HCT116 (cell line): ENCODE data around the gene EIPR1. TPM values are rescaled to one million over a fixed set of nuclear protein-coding genes. Genes with fewer than 3 reads are reported as not detected.

Source experiments
- ATAC-seq: fragments of 200-7000 bp; cut with Tn5 transposase; 2 replicates; pipeline ENCODE4 v1.9.1; 2020; ENCODE audit warnings: mild to moderate bottlenecking, moderate library complexity
- BruUV-seq: library from RNA; stranded (reverse); fragments of 400-500 nt; replicated peaks from 2 replicates; lab custom pipeline; 2021; lab: Mats Ljungman, UMichigan
- CTCF ChIA-PET: fragments of 300-600 bp; sonication (Branson Sonifier 250); formaldehyde crosslinking; loops from one replicate; lab custom pipeline; 2021; ENCODE audit warnings: antibody characterized with exemption; lab: Charles Lee
- POLR2A ChIA-PET: fragments of 300-600, 350-600 bp; sonication (Branson Sonifier 250); formaldehyde crosslinking; loops from one replicate; lab custom pipeline; 2021; ENCODE audit warnings: antibody characterized with exemption; lab: Charles Lee
- RAD21 ChIA-PET, 2 experiments: fragments of 300-600 bp; sonication (Branson Sonifier 250); formaldehyde crosslinking; loops; one replicate each; lab custom pipeline; 2023; ENCODE audit warnings: low total read pairs in 2 of 2; ENCODE audit not compliant: uncharacterized antibody in 2 of 2, unreplicated experiment in 2 of 2, low non-redundant PET in 1 of 2; lab: Charles Lee
- DNase-seq: peaks from one replicate; pipeline ENCODE4 v3.0.0-alpha.2; 2010; ENCODE audit warnings: low read depth, low spot score
- H2AFZ ChIP-seq: fragments of 200-600 bp; shearing (Covaris generic), sonication (generic); 2 replicates; pipeline ENCODE4 v1.6.1; 2017; ENCODE audit warnings: low read depth, mixed run types, mixed read lengths, antibody characterized with exemption, low read length; ENCODE audit not compliant: poor library complexity, severe bottlenecking
- H3K27ac ChIP-seq: 2 replicates; pipeline ENCODE4 v1.5.1; 2012; ENCODE audit warnings: low read depth, low read length
- H3K27me3 ChIP-seq: fragments of 200-600 bp; sonication (generic); 2 replicates; pipeline ENCODE4 v1.6.1; 2016; ENCODE audit warnings: mixed run types, low read length, mixed read lengths; ENCODE audit not compliant: insufficient read depth
- H3K36me3 ChIP-seq, 2 experiments: fragments of 200-500 bp in 1 of 2; fragments of 200-600 bp in 1 of 2; sonication (Bioruptor generic) in 1 of 2; sonication (generic) in 1 of 2; 2 replicates each; pipeline versions ENCODE4 v1.5.1 to v1.6.1; 2014 to 2016; ENCODE audit warnings: low read length in 2 of 2, inconsistent platforms in 1 of 2, mixed read lengths in 1 of 2, mixed run types in 1 of 2; ENCODE audit not compliant: insufficient read depth in 2 of 2, control insufficient read depth in 1 of 2
- H3K4me1 ChIP-seq, 2 experiments: fragments of 200-600 bp in 1 of 2; sonication (generic) in 1 of 2; 2 replicates each; pipeline versions ENCODE4 v1.5.1 to v1.6.1; 2012 to 2017; ENCODE audit warnings: low read length in 2 of 2, inconsistent platforms in 1 of 2, mild to moderate bottlenecking in 1 of 2, mixed read lengths in 1 of 2, mixed run types in 1 of 2, moderate library complexity in 1 of 2; ENCODE audit not compliant: insufficient read depth in 2 of 2, control insufficient read depth in 1 of 2
- H3K4me2 ChIP-seq: fragments of 200-600 bp; sonication (generic); 2 replicates; pipeline ENCODE4 v1.6.1; 2017; ENCODE audit warnings: mixed run types, low read length, mixed read lengths
- H3K4me3 ChIP-seq, 2 experiments: fragments of 200-600 bp in 1 of 2; sonication (generic) in 1 of 2; replicated peaks in 1 of 2; 2 replicates each; pipeline ENCODE4 v1.5.1; 2011 to 2016; ENCODE audit warnings: low read length in 2 of 2, control low read depth in 1 of 2, low read depth in 1 of 2, mild to moderate bottlenecking in 1 of 2, mixed read lengths in 1 of 2, mixed run types in 1 of 2
- H3K79me2 ChIP-seq: fragments of 200-600 bp; sonication (generic); 2 replicates; pipeline ENCODE4 v1.6.1; 2017; ENCODE audit warnings: mild to moderate bottlenecking, mixed run types, low read length, moderate library complexity, mixed read lengths; ENCODE audit not compliant: insufficient read depth
- H3K9ac ChIP-seq: fragments of 200-600 bp; sonication (generic); 2 replicates; pipeline ENCODE4 v1.6.1; 2016; ENCODE audit warnings: low read length, mixed read lengths
- H3K9me2 ChIP-seq: fragments of 200-600 bp; sonication (generic), shearing (Covaris generic); 2 replicates; pipeline ENCODE4 v1.6.1; 2017; ENCODE audit warnings: mixed run types, mild to moderate bottlenecking, moderate library complexity; ENCODE audit not compliant: insufficient read depth
- H3K9me3 ChIP-seq, 2 experiments: fragments of 200-500 bp in 1 of 2; fragments of 200-600 bp in 1 of 2; sonication (Bioruptor generic) in 1 of 2; sonication (generic) in 1 of 2; 2 replicates each; pipeline ENCODE4 v1.6.1; 2014 to 2017; ENCODE audit warnings: low read length in 2 of 2, mixed read lengths in 2 of 2, inconsistent platforms in 1 of 2, low read depth in 1 of 2, mild to moderate bottlenecking in 1 of 2, mixed run types in 1 of 2, moderate library complexity in 1 of 2; ENCODE audit not compliant: control insufficient read depth in 1 of 2, insufficient read depth in 1 of 2
- H4K20me1 ChIP-seq: fragments of 200-600 bp; sonication (generic), shearing (Covaris generic); 2 replicates; pipeline ENCODE4 v1.6.1; 2017; ENCODE audit warnings: mixed run types, mild to moderate bottlenecking, moderate library complexity; ENCODE audit not compliant: insufficient read depth
- ATF3 ChIP-seq: IDR thresholded peaks from 2 replicates; pipeline ENCODE4 v1.6.1; 2012
- CEBPB ChIP-seq: IDR thresholded peaks from 2 replicates; pipeline ENCODE4 v1.6.1; 2012; ENCODE audit warnings: low read depth
- EZH2phosphoT487 ChIP-seq: fragments of 200-600 bp; IDR thresholded peaks from 2 replicates; pipeline ENCODE4 v1.6.1; 2018; ENCODE audit warnings: antibody characterized with exemption, borderline replicate concordance
- FOSL1 ChIP-seq: IDR thresholded peaks from 2 replicates; pipeline ENCODE4 v1.6.1; 2012; ENCODE audit warnings: low read depth
- POLR2A ChIP-seq: IDR thresholded peaks from 2 replicates; pipeline ENCODE4 v1.7.0; 2011; ENCODE audit warnings: borderline replicate concordance; ENCODE audit not compliant: insufficient read depth, insufficient read length; ENCODE audit errors: extremely low read depth
- POLR2AphosphoS5 ChIP-seq: IDR thresholded peaks from 2 replicates; pipeline ENCODE4 v1.6.1; 2011; ENCODE audit warnings: mild to moderate bottlenecking, low read depth, low read length, moderate library complexity
- RAD21 ChIP-seq: IDR thresholded peaks from 2 replicates; pipeline ENCODE4 v1.6.1; 2012; ENCODE audit warnings: low read depth, mild to moderate bottlenecking
- REST ChIP-seq: IDR thresholded peaks from 2 replicates; pipeline ENCODE4 v1.6.1; 2012; ENCODE audit warnings: low read depth
- SIN3A ChIP-seq: IDR thresholded peaks from 2 replicates; pipeline ENCODE4 v1.6.1; 2012; ENCODE audit warnings: low read depth
- SP1 ChIP-seq: IDR thresholded peaks from 2 replicates; pipeline ENCODE4 v1.6.1; 2012; ENCODE audit warnings: low read depth
- SRF ChIP-seq: IDR thresholded peaks from 2 replicates; pipeline ENCODE4 v1.6.1; 2012; ENCODE audit warnings: low read depth
- TCF7L2 ChIP-seq: IDR thresholded peaks from 2 replicates; pipeline ENCODE4 v1.7.0; 2011; ENCODE audit warnings: borderline replicate concordance, inconsistent platforms; ENCODE audit not compliant: insufficient read depth, insufficient read length; ENCODE audit errors: extremely low read depth
- YY1 ChIP-seq: IDR thresholded peaks from 2 replicates; pipeline ENCODE4 v1.6.1; 2011; ENCODE audit warnings: low read length, low read depth, moderate library complexity, mild to moderate bottlenecking; ENCODE audit not compliant: insufficient replicate concordance; ENCODE audit errors: extremely low read depth
- ZFX ChIP-seq: fragments of 450-650 bp; IDR thresholded peaks from 2 replicates; pipeline ENCODE4 v1.6.1; 2017
- intact Hi-C: fragments of 100-400 bp; cut with micrococcal nuclease; formaldehyde crosslinking; loops from 2 replicates; pipeline ENCODE4 v1.10.0; 2022
- total RNA-seq: library from RNA; stranded (reverse); gene quantifications from one replicate; pipeline ENCODE4 v1.2.1, GENCODE V29; 2021; ENCODE audit not compliant: unreplicated experiment

EIPR1 gene
- total RNA-seq, 1 experiment from 2014 or later, result 36.9 TPM

- Histone ChIP-seq H3K79me2 (no peaks in the 10 kb centered on the region), H3K9ac (no peak overlapping the region), H3K4me1 (no peaks in the 10 kb centered on the region), H3K9me3 (no peaks in the 10 kb centered on the region), H3K27ac (no peak overlapping the region), H2AFZ (no peak overlapping the region), H4K20me1 (no peaks in the 10 kb centered on the region), H3K36me3 (no peaks in the 10 kb centered on the region), H3K9me2 (no peaks in the 10 kb centered on the region), H3K4me3 (no peak overlapping the region), H3K27me3 (no peaks in the 10 kb centered on the region), H3K4me2 (no peak overlapping the region)
- DNase-seq, result no peak
- no TSS peak for BruUV-seq
- no peak for ATAC-seq
- ChIA-PET RAD21 (no interaction called here), POLR2A (no interaction called here), CTCF (no interaction called here)
- TF ChIP-seq POLR2AphosphoS5 (no peak), REST (no peak), CEBPB (no peak), ZFX (no peak), RAD21 (no peak), SIN3A (no peak)
- intact Hi-C loops, result no loop called here
These were observed 143.7 kb downstream of the EIPR1 start for GRCh38 chr2:3233877-3234276.

GRCh38 chr2:3229221-3229620, 148.4 kb downstream of the EIPR1 start:
- no peak overlapping the region for H2AFZ ChIP-seq
- H3K9ac ChIP-seq, result no peak overlapping the region
- ChIA-PET CTCF (no interaction called here), RAD21 (no interaction called here), POLR2A (no interaction called here)
- no peak for TF ChIP-seq SIN3A
- no peak for TF ChIP-seq ATF3
- no peak for TF ChIP-seq ZFX
- no peak for TF ChIP-seq FOSL1
- no peak for TF ChIP-seq RAD21
- no peak for TF ChIP-seq SP1
- no peak for TF ChIP-seq EZH2phosphoT487
- no peak for TF ChIP-seq POLR2A
- TF ChIP-seq TCF7L2, result no peak
- no peak for TF ChIP-seq YY1
- TF ChIP-seq SRF, result no peak
- H3K79me2 ChIP-seq, result no peaks in the 10 kb centered on the region
- no peaks in the 10 kb centered on the region for H4K20me1 ChIP-seq
- H3K27me3 ChIP-seq, result no peaks in the 10 kb centered on the region
- H3K9me3 ChIP-seq, result no peaks in the 10 kb centered on the region
- DNase-seq (no peak), ATAC-seq (no peak)
- no peaks in the 10 kb centered on the region for H3K4me1 ChIP-seq
- no peaks in the 10 kb centered on the region for H3K36me3 ChIP-seq
- no peaks in the 10 kb centered on the region for H3K9me2 ChIP-seq
- H3K27ac ChIP-seq, result no peak overlapping the region
- intact Hi-C loops, result no loop called here
- no peak overlapping the region for H3K4me2 ChIP-seq
- BruUV-seq, result no TSS peak
- H3K4me3 ChIP-seq, result no peak overlapping the region
